SKM-1 (cell line): Measurements from ENCODE around the gene TSPAN31.
A peak's percentile ranks its signal among the peaks of the same experiment; 100 is the strongest.

Experiments
- DNase-seq: peaks from one replicate; lab custom pipeline; 2025; ENCODE audit not compliant: unreplicated experiment; lab: John Stamatoyannopoulos, UW

TSPAN31 gene

GRCh38 chr12:57751788-57752667 lies 7.2 kb downstream of the TSPAN31 start, which contains the start of gene CDK4:
CDK4 (minus strand) TSS chr12:57752310; CDS start chr12:57751717, 593 bp downstream.
- DNase-seq: peak; percentile 86

- no peak for DNase-seq
These were observed 7.8 kb downstream of the TSPAN31 start for GRCh38 chr12:57752668-57753000.

GRCh38 chr12:57753756-57754337 lies 9.0 kb downstream of the TSPAN31 start:
- DNase-seq: no peak

- no peak for DNase-seq
These were observed 9.8 kb downstream of the TSPAN31 start, which contains the start of gene MARCHF9 for GRCh38 chr12:57754411-57755193. MARCHF9 (plus strand) TSS chr12:57755103; CDS start chr12:57755529, 426 bp downstream.

GRCh38 chr12:57755194-57755453 lies 10.3 kb downstream of the TSPAN31 start:
- DNase-seq: no peak

GRCh38 chr12:57755454-57756372 lies 10.9 kb downstream of the TSPAN31 start:
- no peak for DNase-seq

- DNase-seq: no peak
These were observed 11.8 kb downstream of the TSPAN31 start for GRCh38 chr12:57756406-57757341.

- DNase-seq: no peak
These were observed 12.9 kb downstream of the TSPAN31 start for GRCh38 chr12:57757771-57758170.

- DNase-seq: no peak
These were observed 13.9 kb downstream of the TSPAN31 start for GRCh38 chr12:57758552-57759359.

GRCh38 chr12:57759360-57759980 lies 14.6 kb downstream of the TSPAN31 start:
- no peak for DNase-seq

- DNase-seq: no peak
These were observed 15.6 kb downstream of the TSPAN31 start for GRCh38 chr12:57760347-57760982.

- no peak for DNase-seq
These were observed 16.7 kb downstream of the TSPAN31 start for GRCh38 chr12:57761391-57761998.

- no peak for DNase-seq
These were observed 17.6 kb downstream of the TSPAN31 start for GRCh38 chr12:57762463-57762862.

- no peak for DNase-seq
These were observed 19.2 kb downstream of the TSPAN31 start for GRCh38 chr12:57763881-57764661.

- no peak for DNase-seq
These were observed 19.8 kb downstream of the TSPAN31 start for GRCh38 chr12:57764662-57765002.

GRCh38 chr12:57765003-57765697 lies 20.3 kb downstream of the TSPAN31 start:
- DNase-seq: no peak
